GM12873 (cell line): ENCODE data around the gene TNNT2.

ENCODE experiments used
- CTCF ChIP-seq: IDR thresholded peaks from 2 replicates; pipeline ENCODE4 v1.5.1; 2012; ENCODE audit warnings: low read depth, mild to moderate bottlenecking, moderate library complexity, low read length, control low read depth; ENCODE audit not compliant: insufficient read depth; ENCODE audit errors: missing control alignments

TNNT2 gene

GRCh38 chr1:201311356-201312011, 66.0 kb downstream of the TNNT2 start:
- no peak for TF ChIP-seq CTCF

- TF ChIP-seq CTCF = no peak
These were observed 66.5 kb downstream of the TNNT2 start for GRCh38 chr1:201310986-201311355.

DNA sequence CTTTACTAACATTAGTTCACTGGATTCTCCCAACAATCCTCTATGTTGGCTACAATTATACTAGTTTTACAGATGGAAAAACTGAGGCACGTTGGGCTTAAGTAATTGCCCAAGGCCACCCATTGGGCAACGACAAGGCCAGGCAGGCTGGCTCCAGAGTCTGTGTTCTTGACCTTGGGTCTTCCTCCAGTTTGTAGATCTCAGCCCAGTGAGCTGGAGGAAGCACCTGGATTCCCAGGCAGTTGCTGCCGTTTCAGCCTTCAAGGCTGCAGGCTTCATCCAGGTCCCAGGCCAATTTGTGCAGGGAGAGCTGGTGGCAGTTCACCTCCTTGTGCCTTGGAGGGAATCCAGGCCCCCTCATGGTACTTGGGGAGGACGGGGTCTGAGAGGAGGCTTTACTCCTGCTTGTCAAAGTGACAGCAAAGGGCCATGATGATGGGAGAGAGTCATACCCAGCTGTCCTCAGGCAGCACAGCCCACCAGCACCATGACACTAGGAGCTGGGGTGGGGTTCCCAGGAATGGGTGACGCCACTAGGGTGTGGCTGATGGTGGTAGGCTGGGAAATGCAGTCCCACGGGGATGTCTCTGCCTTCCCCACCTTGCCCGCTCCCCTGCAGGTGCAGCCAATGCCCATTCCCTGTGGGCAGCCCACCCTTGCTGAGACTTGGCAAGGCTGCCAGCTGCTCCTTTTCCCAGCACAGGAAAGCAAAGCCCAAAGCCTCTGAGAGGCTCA, 67.1 kb downstream of the TNNT2 start:
- no peak for TF ChIP-seq CTCF

DNA sequence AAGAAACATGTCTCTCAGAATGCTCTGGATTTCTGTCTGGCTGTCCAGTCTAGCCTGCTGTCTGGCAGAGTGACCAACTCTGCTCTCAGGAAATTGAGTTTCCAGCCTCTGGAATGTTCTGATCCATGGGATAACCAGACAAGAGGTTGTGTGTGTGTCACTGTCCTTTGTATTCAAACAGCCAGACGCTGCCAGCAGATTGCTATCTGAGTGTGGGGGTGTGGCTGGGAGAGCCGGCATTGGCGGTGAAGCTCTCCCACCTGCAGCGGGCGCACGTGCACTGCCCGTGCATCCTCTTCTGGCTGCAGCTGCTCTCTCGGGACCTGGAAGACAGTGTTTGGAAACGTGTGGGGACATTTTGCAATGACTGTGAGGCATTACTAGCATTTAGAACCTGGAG, 68.1 kb downstream of the TNNT2 start:
- TF ChIP-seq CTCF = peak; percentile 46
